ENCODE results near the gene NPHP3. TPM values are rescaled to one million over a fixed set of nuclear protein-coding genes. Genes with fewer than 3 reads are reported as not detected.

NPHP3 gene
- total RNA-seq, 1 donor from 2014 or later = 10.1 TPM

GRCh38 chr3:132695422-132695821 lies 26.8 kb downstream of the NPHP3 start:
- ATAC-seq = no peak

GRCh38 chr3:132694991-132695390 lies 27.2 kb downstream of the NPHP3 start:
- no peak for ATAC-seq

GRCh38 chr3:132690040-132690439 lies 32.2 kb downstream of the NPHP3 start:
- no peak for ATAC-seq

GRCh38 chr3:132682201-132682600 lies 40.0 kb downstream of the NPHP3 start:
- no peak for ATAC-seq

GRCh38 chr3:132681421-132681820 lies 40.8 kb downstream of the NPHP3 start:
- ATAC-seq = no peak

- no peak for ATAC-seq
These were observed 42.3 kb downstream of the NPHP3 start for GRCh38 chr3:132679911-132680310.

- ATAC-seq = no peak
These were observed 46.8 kb downstream of the NPHP3 start for GRCh38 chr3:132675408-132675807.

- no peak for ATAC-seq
These were observed 52.9 kb downstream of the NPHP3 start for GRCh38 chr3:132669256-132669777.

- ATAC-seq = no peak
These were observed 56.9 kb downstream of the NPHP3 start for GRCh38 chr3:132665230-132665745.

- no peak for ATAC-seq
These were observed 60.0 kb downstream of the NPHP3 start for GRCh38 chr3:132662212-132662611.

GRCh38 chr3:132661101-132661500 lies 61.1 kb downstream of the NPHP3 start:
- ATAC-seq = no peak

- ATAC-seq = peak; percentile 54
These were observed 61.5 kb downstream of the NPHP3 start for GRCh38 chr3:132660811-132661070.

- peak; percentile 76 for ATAC-seq
These were observed 62.0 kb downstream of the NPHP3 start, which contains the start of gene UBA5 for GRCh38 chr3:132660052-132660810. Gene UBA5, plus strand, starts transcription at chr3:132660329. Its CDS starts 209 bp downstream, at chr3:132660538.

GRCh38 chr3:132659365-132660051 lies 62.7 kb downstream of the NPHP3 start, which contains the start of gene ACAD11:
Gene ACAD11, minus strand, starts transcription at chr3:132659809. Its CDS starts 58 bp downstream, at chr3:132659751.
- ATAC-seq = peak; percentile 71

GRCh38 chr3:132659000-132659364 lies 63.2 kb downstream of the NPHP3 start:
- no peak for ATAC-seq

- no peak for ATAC-seq
These were observed 64.1 kb downstream of the NPHP3 start for GRCh38 chr3:132657869-132658747.

- no peak for ATAC-seq
These were observed 66.7 kb downstream of the NPHP3 start for GRCh38 chr3:132655471-132655870.

GRCh38 chr3:132654721-132655120 lies 67.5 kb downstream of the NPHP3 start:
- ATAC-seq = no peak

GRCh38 chr3:132654190-132654589 lies 68.0 kb downstream of the NPHP3 start:
- ATAC-seq = no peak

- ATAC-seq = no peak
These were observed 69.5 kb downstream of the NPHP3 start for GRCh38 chr3:132652640-132653270.

- ATAC-seq = no peak
These were observed 72.1 kb downstream of the NPHP3 start for GRCh38 chr3:132650153-132650552.

GRCh38 chr3:132645058-132645457 lies 77.2 kb downstream of the NPHP3 start:
- ATAC-seq = no peak
